ENCODE data around the gene C1orf141. TPM values are rescaled to one million over a fixed set of nuclear protein-coding genes. Genes with fewer than 3 reads are reported as not detected.

Gene C1orf141
- polyA plus RNA-seq, 1 donor (not counting 4 experiments of a cell fraction or from before 2014, with no cell fraction given), result not detected

- Histone ChIP-seq H3K9me3 (ENCODE audit: control insufficient read depth, low read depth, low read length) (no peaks in the 10 kb centered on the region), H3K4me2 (ENCODE audit: control insufficient read depth, extremely low read depth, insufficient read depth, low read depth, low read length) (no peak overlapping the region), H3K9ac (ENCODE audit: control insufficient read depth, extremely low read depth, insufficient read depth, low read length) (no peak overlapping the region), H3K27ac (ENCODE audit: control insufficient read depth, insufficient read depth, low read length) (no peak overlapping the region), H3K27me3 (ENCODE audit: control insufficient read depth, extremely low read depth, insufficient read depth, low read length) (no peaks in the 10 kb centered on the region), H3K4me3 (ENCODE audit: control insufficient read depth in 2 of 3, extremely low read depth in 1 of 3, insufficient read depth in 2 of 3, low read depth in 1 of 3, low read length in 3 of 3) (no peak overlapping the region), H3K79me2 (ENCODE audit: control insufficient read depth, insufficient read depth, low read length) (no peaks in the 10 kb centered on the region), H3K4me1 (ENCODE audit: control insufficient read depth, extremely low read depth, insufficient read depth, low read length) (peaks cover 21% of the 10 kb centered on the region), H2AFZ (ENCODE audit: control insufficient read depth, low read length) (no peak overlapping the region), H3K9me1 (ENCODE audit: control insufficient read depth, extremely low read depth, insufficient read depth, low read length) (no peaks in the 10 kb centered on the region), H3K36me3 (ENCODE audit: control insufficient read depth in 2 of 2, extremely low read depth in 1 of 2, insufficient read depth in 2 of 2, low read length in 2 of 2) (no peaks in the 10 kb centered on the region), H4K20me1 (ENCODE audit: control insufficient read depth, extremely low read depth, insufficient read depth, low read length) (no peaks in the 10 kb centered on the region)
- no peak for DNase-seq (ENCODE audit: low read depth, low spot score)
- TF ChIP-seq EZH2 (IDR thresholded peaks at IDR 0.05; ENCODE audit: low read length), result no peak
- TF ChIP-seq, protein P1, sequence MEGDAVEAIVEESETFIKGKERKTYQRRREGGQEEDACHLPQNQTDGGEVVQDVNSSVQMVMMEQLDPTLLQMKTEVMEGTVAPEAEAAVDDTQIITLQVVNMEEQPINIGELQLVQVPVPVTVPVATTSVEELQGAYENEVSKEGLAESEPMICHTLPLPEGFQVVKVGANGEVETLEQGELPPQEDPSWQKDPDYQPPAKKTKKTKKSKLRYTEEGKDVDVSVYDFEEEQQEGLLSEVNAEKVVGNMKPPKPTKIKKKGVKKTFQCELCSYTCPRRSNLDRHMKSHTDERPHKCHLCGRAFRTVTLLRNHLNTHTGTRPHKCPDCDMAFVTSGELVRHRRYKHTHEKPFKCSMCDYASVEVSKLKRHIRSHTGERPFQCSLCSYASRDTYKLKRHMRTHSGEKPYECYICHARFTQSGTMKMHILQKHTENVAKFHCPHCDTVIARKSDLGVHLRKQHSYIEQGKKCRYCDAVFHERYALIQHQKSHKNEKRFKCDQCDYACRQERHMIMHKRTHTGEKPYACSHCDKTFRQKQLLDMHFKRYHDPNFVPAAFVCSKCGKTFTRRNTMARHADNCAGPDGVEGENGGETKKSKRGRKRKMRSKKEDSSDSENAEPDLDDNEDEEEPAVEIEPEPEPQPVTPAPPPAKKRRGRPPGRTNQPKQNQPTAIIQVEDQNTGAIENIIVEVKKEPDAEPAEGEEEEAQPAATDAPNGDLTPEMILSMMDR (optimal IDR thresholded peaks at IDR 0.05 in 1 of 3, IDR thresholded peaks at IDR 0.05 in 1 of 3, conservative IDR thresholded peaks at IDR 0.05 in 1 of 3; ENCODE audit: extremely low read depth in 1 of 3, insufficient read depth in 2 of 3, low read length in 3 of 3), result no peak
- FAIRE-seq, result no peak
- dilution Hi-C loops (cut with MboI; ENCODE audit: extremely low pct_ligation_motif_present, low sequenced_read_pairs), result no loop called here
Measured at GRCh38 chr1:67059346-67059745, 75.4 kb downstream of the C1orf141 start.

DNA sequence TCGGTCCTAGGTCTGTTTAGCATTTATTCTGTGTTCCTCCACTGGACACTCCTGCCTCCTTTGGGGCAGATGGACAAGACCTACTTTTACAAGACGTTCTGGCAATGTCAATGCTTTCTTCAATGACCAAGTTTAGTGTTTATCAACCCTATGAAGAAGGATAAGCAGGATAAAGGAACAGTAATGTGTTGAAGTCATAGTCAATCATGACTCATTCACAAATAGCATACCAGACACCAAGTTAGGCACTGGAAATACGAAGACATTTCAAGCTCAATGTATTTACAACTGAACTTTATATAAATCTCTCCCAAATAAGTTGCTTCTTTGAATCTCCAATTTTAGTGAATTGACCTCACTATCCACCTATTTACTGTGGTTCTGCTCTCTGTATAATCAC, 76.0 kb downstream of the C1orf141 start:
- H3K79me2 ChIP-seq (ENCODE audit: control insufficient read depth, insufficient read depth, low read length), result no peaks in the 10 kb centered on the region
- no peaks in the 10 kb centered on the region for H3K9me3 ChIP-seq (ENCODE audit: control insufficient read depth, low read depth, low read length)
- no peak overlapping the region for H3K27ac ChIP-seq (ENCODE audit: control insufficient read depth, insufficient read depth, low read length)
- H3K4me1 ChIP-seq (ENCODE audit: control insufficient read depth, extremely low read depth, insufficient read depth, low read length), result peaks cover 21% of the 10 kb centered on the region
- no peak overlapping the region for H3K9ac ChIP-seq (ENCODE audit: control insufficient read depth, extremely low read depth, insufficient read depth, low read length)
- no peak overlapping the region for H3K4me2 ChIP-seq (ENCODE audit: control insufficient read depth, extremely low read depth, insufficient read depth, low read depth, low read length)
- DNase-seq (ENCODE audit: low read depth, low spot score) (no peak), FAIRE-seq (peak; percentile 81)
- no peak for TF ChIP-seq EZH2 (IDR thresholded peaks at IDR 0.05; ENCODE audit: low read length)
- TF ChIP-seq, protein P1 (optimal IDR thresholded peaks at IDR 0.05 in 1 of 3, IDR thresholded peaks at IDR 0.05 in 1 of 3, conservative IDR thresholded peaks at IDR 0.05 in 1 of 3; ENCODE audit: extremely low read depth in 1 of 3, insufficient read depth in 2 of 3, low read length in 3 of 3), result no peak
- dilution Hi-C loops (cut with MboI; ENCODE audit: extremely low pct_ligation_motif_present, low sequenced_read_pairs), result no loop called here
- no peak overlapping the region for H2AFZ ChIP-seq (ENCODE audit: control insufficient read depth, low read length)
- H3K9me1 ChIP-seq (ENCODE audit: control insufficient read depth, extremely low read depth, insufficient read depth, low read length), result no peaks in the 10 kb centered on the region
- H3K36me3 ChIP-seq (ENCODE audit: control insufficient read depth in 2 of 2, extremely low read depth in 1 of 2, insufficient read depth in 2 of 2, low read length in 2 of 2), result no peaks in the 10 kb centered on the region
- no peak overlapping the region for H3K4me3 ChIP-seq (ENCODE audit: control insufficient read depth in 2 of 3, extremely low read depth in 1 of 3, insufficient read depth in 2 of 3, low read depth in 1 of 3, low read length in 3 of 3)
- H3K27me3 ChIP-seq (ENCODE audit: control insufficient read depth, extremely low read depth, insufficient read depth, low read length), result no peaks in the 10 kb centered on the region
- H4K20me1 ChIP-seq (ENCODE audit: control insufficient read depth, extremely low read depth, insufficient read depth, low read length), result no peaks in the 10 kb centered on the region
